Measurements from ENCODE around the gene ANKRD44.

ANKRD44 gene

GRCh38 chr2:197239434-197239833 is 71.1 kb downstream of the ANKRD44 start:
- DNase-seq (ENCODE audit: extremely low read depth, low read depth): no peak

DNA sequence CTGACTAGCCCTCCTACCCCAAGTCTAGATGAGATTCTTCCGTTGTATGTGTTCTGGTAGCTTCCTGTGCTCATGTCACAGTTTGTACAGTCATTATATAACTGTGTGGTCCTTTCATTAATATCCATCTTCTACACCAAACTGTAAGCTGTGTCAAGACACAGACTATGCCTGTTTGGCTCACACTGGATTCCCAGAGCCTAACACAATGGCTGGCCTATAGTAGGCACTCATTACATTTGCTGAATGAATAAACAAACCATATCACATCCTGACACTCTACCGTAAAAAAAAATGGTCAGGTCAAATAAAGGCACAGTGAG is 72.6 kb downstream of the ANKRD44 start:
- H3K4me3 ChIP-seq (replicated peaks; ENCODE audit: low read depth, low read length): no peak overlapping the region
- DNase-seq (ENCODE audit: extremely low read depth, low read depth): no peak
- no peak for TF ChIP-seq CTCF (IDR thresholded peaks at IDR 0.05; ENCODE audit: low read depth, low read length, missing control alignments)

More at GRCh38 chr2:197239434-197239833, 71.1 kb downstream of the ANKRD44 start:
- TF ChIP-seq CTCF (IDR thresholded peaks at IDR 0.05; ENCODE audit: low read depth, low read length, missing control alignments): no peak
- no peak overlapping the region for H3K4me3 ChIP-seq (replicated peaks; ENCODE audit: low read depth, low read length)

DNA sequence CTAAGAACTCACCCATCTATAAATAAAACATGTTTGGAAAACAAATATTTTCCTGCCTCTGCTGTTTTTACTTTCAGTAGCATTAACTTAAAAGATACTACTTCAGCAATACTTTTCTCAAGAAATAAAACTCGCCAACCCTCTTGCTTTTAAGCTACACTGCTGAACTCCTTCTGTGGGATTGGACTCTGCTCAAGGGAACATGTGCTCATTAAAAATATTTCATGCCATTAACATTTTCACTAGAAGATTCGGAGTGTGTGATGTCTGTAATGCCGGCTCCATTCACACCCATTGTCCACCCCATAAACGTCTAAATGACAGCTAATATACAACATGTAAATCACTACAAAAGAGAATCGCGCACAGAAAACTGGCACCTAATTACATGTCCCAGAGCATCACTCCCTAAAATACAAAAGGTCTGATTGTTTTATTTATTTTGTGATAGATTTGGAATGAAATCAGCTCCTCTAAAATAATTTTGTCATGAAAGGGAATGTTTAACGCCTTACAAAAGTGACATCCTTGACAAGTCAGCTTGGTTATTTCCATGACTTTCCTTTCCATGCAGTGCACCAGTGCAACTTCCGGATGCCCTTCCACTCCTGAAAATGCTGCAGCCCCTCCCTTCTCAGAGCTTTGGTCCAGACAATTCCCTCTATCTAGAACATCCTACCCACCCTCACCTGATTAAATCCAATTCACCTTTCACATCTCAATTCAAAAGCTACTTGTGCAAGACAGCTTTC is 73.1 kb downstream of the ANKRD44 start:
- no peak for DNase-seq (ENCODE audit: extremely low read depth, low read depth)
- no peak for TF ChIP-seq CTCF (IDR thresholded peaks at IDR 0.05; ENCODE audit: low read depth, low read length, missing control alignments)
- H3K4me3 ChIP-seq (replicated peaks; ENCODE audit: low read depth, low read length): no peak overlapping the region

DNA sequence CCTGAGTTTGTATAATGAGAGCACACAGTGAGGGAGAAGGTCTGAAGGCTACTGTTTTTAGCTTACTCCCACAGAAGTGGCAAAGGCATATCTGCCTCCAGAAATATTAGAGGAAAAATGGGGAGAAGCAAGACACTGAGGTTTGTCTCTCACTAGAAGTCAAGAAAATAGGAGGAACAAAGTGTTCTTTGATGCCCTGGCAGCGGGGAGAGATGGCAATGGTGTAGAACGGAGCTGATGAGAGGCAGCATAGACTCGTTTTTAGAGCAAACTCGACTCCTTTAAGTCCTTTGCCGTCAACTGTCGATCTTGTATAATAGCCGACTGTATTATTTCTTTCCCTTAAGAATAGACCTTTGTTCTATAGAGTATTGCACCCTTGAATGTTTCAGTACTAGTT is 73.8 kb downstream of the ANKRD44 start:
- no peak for DNase-seq (ENCODE audit: extremely low read depth, low read depth)
- H3K4me3 ChIP-seq (replicated peaks; ENCODE audit: low read depth, low read length): no peak overlapping the region
- TF ChIP-seq CTCF (IDR thresholded peaks at IDR 0.05; ENCODE audit: low read depth, low read length, missing control alignments): no peak

DNA sequence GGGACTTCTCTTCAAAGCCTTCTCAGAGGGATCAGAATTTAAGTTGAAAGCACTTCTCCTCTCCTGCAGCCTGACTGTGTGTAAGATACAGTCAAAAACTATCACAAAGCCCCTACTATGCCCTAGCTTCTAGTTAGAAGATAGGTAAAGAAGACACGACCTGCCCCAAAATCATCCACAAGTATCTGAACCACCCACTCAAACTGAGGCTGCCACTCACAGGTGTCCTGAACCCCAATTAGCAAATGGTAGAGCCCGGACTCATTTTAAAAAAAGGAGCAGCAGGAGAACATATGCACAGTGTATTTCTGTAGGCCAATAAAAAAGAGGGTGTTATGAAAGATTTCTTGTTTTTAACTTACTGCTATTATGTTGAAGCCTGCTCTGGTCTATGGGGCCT is 74.4 kb downstream of the ANKRD44 start:
- no peak for DNase-seq (ENCODE audit: extremely low read depth, low read depth)
- no peak for TF ChIP-seq CTCF (IDR thresholded peaks at IDR 0.05; ENCODE audit: low read depth, low read length, missing control alignments)
- H3K4me3 ChIP-seq (replicated peaks; ENCODE audit: low read depth, low read length): no peak overlapping the region

DNA sequence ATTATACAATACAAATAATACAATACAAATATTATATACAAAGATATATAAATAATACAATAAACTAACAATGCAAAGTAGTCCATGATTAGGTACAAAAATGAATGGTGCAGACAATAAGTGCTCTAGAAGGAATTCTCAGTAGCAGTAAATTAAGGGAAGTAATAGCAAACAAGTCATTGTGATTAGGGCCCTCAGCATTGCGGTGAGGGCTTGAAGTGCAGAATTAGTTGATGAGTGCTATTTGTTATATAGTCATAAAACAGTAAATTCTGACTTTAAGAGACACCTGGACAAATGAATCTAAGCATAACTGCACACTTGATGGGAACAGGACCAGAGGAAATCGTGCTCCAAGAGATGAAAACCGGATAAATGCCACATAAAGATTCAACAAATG is 74.9 kb downstream of the ANKRD44 start:
- DNase-seq (ENCODE audit: extremely low read depth, low read depth): no peak
- no peak for TF ChIP-seq CTCF (IDR thresholded peaks at IDR 0.05; ENCODE audit: low read depth, low read length, missing control alignments)
- no peak overlapping the region for H3K4me3 ChIP-seq (replicated peaks; ENCODE audit: low read depth, low read length)

GRCh38 chr2:197234671-197235191 is 75.8 kb downstream of the ANKRD44 start:
- DNase-seq (ENCODE audit: extremely low read depth, low read depth): no peak
- no peak overlapping the region for H3K4me3 ChIP-seq (replicated peaks; ENCODE audit: low read depth, low read length)
- TF ChIP-seq CTCF (IDR thresholded peaks at IDR 0.05; ENCODE audit: low read depth, low read length, missing control alignments): no peak

All from HFF-Myc (cell line).